ENCODE data around the gene WAC.
"Not testable (repeated sequence)": the region's sequence is repeated elsewhere in the genome, so short reads cannot be mapped to it uniquely, and the experiment has no call there.

The WAC gene

DNA sequence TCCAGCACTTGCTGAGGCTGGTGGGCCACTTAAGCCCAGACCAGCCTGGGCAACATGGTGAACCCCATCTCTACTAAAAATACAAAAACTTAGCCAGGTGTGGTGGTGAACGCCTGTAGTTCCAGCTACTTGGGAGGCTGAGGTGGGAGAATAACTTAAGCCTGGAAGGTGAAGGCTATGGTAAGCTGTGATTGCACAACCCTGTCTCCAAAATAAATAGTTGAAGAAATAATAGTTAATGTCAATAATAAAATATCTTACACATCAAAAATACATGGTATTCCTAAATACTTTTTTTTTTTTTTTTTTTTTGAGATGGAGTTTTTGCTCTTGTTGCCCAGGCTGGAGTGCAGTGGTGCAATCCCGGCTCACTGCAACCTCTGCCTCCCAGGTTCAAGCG is 76.7 kb downstream of the WAC start:
- DNase-seq (ENCODE audit: low read depth in 2 of 2) = not testable (repeated sequence)

DNA sequence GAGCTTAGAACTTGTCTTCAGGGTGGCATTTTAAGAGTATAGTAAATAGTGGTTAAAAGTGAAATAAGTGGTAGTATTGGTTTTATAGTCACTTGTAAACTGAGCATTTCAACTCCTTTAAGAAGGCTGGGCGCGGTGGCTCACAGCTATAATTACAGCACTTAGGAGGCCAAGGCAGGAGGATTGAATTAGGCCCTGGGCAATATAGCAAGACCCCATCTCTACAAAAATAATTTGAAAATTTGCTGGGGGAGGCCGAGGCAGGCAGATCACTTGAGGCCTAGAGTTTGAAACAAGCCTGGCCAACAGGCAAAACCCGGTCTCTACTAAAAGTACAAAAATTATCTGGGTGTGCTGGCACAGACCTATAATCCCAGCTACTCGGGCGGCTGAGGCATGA is 80.0 kb downstream of the WAC start:
- DNase-seq (ENCODE audit: low read depth in 2 of 2) = no peak

DNA sequence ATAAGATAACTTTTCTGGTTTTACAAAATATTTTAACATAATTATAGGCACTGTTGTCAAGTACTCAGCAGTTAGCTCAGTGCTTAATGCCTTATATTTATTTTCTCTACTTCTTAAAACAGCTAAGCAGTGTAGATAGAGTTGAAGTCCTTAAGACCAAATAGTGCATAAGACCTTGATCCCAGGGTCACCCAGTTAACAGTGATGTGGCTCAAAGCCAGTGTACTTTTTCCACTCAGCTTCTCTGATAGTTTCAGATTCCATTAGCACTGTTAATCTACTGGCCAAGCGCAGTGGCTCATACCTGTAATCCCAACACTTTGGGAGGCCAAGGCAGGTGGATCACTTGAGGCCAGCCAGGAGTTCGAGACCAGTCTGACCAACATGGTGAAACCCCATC is 83.6 kb downstream of the WAC start:
- no peak for DNase-seq (ENCODE audit: low read depth in 2 of 2)

DNA sequence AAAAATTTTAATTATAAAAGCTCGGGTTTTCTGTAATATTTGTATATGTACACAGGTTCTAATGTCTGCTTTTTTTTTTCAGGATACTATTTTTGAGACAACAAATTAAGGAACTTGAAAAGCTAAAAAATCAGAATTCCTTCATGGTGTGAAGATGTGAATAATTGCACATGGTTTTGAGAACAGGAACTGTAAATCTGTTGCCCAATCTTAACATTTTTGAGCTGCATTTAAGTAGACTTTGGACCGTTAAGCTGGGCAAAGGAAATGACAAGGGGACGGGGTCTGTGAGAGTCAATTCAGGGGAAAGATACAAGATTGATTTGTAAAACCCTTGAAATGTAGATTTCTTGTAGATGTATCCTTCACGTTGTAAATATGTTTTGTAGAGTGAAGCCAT is 86.5 kb downstream of the WAC start:
- DNase-seq (ENCODE audit: low read depth in 2 of 2) = no peak

DNA sequence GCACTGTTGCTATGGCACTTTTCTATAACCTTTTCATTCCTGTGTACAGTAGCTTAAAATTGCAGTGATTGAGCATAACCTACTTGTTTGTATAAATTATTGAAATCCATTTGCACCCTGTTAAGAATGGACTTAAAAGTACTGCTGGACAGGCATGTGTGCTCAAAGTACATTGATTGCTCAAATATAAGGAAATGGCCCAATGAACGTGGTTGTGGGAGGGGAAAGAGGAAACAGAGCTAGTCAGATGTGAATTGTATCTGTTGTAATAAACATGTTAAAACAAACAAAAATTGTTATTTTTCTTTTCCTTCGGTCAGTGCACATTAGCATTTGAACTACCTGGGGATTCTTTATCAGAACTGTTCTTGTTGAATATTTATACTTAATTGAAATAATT is 87.3 kb downstream of the WAC start:
- no peak for DNase-seq (ENCODE audit: low read depth in 2 of 2)

DNA sequence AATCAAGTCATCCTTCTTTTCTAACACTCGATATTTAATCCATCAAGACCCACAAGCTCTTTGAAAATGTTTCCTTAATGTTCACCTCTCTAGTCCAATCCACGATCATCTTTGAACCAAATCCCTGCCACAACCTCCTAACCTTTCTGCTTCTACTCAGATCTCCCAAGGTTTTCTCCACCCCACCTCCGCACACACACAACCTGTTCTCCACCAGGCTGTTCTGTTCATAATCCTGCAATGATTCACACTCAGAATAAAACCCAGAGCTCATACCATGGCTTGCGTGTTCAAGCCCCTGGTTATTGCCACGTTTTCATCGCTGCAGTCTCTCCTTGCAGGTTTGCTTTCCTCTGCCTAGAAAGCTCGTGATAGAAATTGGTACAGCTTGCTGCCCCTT is 90.6 kb downstream of the WAC start:
- no peak for DNase-seq (ENCODE audit: low read depth in 2 of 2)

DNA sequence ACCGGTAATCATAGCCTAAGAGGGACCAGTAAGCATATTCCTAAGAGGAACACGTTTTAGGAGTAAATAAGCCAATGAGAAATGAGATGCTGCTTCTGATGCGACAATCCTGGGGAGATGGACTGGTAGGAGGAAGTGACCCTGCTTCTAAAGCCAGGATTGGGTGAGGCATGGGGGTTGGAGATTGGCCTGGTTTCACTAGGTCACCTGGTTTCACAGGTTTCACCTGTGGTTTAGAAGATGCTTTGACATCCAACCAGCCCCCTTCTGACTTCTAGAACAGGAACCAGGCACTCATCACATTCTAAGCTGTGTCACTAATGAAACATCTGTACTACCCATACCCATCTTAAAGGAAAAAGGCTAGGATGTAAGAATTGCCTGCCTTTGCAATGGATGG is 91.4 kb downstream of the WAC start:
- no peak for DNase-seq (ENCODE audit: low read depth in 2 of 2)

DNA sequence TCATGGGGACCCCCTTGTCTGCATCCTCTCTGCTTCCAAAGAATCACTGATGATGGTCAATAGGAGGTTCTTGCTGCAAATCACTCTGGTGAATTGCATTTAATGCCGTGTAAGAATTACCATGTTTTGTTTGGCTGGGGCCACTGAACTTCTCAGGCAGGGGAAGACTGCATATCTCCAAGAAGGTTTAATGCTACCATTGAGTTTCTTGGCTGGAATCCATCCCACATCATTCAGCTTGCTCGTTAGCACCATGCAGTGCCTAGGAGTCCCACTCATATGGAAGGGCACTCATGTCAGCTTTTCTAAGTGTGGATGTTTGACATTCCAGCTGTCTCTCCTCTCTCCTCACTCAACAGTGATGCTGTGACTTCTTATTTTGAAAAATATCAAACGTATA is 94.2 kb downstream of the WAC start:
- DNase-seq (ENCODE audit: low read depth in 2 of 2) = no peak

DNA sequence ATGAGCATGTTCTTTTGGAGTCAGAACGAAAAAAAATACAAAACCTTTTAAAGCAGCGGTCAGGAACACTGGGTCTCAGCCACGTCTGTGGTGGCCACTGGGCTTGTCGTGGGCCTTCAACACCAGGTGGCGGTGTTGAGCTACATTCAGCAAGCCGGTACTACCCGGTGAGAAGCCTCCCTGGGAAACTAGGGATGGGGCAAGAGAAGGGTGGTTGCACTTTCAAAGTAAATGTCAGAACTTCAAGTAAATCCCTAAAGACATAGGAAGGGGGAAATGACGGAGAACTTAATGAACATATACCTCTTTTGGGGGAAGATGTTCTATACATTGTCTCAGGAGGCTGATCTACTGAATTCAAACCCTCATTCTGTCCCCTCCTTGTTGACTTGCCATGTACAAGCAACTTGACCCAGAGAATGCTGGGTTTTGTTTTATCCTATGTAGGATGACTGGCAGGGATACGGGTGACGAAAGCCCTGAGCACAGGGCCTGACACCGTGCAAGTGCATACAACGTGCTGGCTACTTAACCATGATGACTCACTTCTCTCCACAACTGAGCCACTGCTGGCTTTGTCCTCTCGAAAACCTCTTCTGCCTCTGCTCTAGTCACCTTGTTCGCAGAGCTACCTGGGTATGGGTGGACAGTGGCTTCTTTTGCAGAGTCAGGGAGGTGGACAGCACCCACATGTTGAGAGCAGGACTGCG is 95.4 kb downstream of the WAC start:
- DNase-seq (ENCODE audit: low read depth in 2 of 2) = peak; percentile 11 to 45

DNA sequence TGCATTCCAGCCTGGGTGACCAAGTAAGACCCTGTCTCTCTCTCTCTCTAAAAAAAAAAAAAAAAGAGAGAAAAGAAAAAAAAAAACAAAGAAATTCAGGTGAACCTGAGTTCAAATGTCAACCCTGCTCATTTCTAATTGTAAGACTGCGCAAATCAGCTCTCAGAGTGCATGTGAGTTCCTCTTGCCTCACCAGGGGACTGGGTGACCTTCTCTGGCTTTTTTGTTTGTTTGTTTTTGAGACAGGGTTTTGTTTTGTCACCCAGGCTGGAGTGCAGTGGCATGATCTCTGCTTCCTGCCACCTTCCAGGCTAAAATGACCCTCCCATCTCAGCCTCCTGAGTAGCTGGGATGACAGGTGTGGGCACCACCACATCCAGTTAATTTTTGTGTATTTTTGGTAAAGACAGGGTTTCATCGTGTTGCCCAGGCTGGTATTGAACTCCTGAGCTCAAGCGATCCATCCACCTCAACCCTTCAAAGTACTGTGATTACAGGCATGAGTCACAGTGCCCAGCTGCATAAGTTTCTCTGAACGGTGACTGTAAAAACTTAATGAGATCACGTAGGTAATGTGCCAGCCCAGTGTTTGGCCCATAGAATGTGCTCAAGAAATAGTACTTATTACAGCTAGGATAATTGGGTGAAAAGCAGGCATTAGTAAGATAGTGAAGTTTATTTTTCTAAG is 99.1 kb downstream of the WAC start:
- DNase-seq (ENCODE audit: low read depth in 2 of 2) = no peak

DNA sequence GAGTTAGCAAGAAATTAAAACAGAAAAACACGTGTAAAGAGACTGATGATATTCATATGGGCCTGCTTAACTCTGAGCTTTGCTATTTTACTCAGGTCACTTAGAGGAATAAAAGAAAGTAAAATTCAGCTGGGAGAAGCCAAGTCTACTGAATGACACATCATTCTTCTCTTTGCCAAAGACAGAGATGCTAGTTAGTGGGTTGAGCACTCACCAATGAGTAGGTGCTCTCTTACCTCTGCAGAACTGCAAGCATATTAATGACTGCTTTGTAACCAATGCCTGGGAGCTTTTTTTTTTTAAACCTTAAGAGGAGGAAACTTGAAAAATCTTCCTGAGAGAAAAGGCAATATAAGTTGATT is 99.6 kb downstream of the WAC start:
- no peak for DNase-seq (ENCODE audit: low read depth in 2 of 2)

DNA sequence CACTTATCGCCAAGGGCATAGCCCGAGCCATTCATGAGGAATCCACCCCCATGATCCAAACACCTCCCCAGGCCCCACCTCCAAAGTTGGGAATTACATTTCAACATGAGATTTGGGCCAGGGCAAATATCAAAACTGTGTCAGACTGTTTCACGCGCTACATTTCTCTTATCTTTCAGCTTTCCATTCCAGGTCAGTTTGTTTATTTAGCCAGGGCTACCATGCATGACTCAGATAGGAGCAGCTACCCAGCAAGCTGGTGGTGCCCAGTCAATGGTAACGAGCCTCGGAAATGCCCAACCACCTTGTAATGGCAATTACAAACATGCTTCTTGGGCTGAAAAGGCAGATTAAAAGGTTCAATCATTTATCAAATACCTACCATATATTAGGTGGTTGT is 100.8 kb downstream of the WAC start:
- no peak for DNase-seq (ENCODE audit: low read depth in 2 of 2)

DNA sequence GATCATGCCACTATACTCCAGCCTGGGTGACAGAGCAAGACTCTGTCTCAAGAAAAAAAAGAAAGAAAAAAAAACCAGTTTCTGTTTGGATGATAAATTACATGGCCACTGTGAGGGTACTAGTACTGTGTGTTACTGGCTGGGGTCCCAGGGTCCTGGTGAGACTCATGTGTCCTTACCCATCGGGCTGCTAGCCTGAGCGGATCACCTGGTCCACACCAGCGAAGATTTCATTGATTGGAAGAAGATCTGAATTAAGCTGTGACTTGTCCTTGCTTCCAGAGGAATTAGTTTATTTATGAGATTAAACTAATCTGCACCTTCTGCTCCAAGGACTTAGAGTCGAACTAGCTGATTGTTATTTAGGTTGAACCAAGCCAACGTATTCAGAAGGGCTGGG is 104.4 kb downstream of the WAC start:
- no peak for DNase-seq (ENCODE audit: low read depth in 2 of 2)

DNA sequence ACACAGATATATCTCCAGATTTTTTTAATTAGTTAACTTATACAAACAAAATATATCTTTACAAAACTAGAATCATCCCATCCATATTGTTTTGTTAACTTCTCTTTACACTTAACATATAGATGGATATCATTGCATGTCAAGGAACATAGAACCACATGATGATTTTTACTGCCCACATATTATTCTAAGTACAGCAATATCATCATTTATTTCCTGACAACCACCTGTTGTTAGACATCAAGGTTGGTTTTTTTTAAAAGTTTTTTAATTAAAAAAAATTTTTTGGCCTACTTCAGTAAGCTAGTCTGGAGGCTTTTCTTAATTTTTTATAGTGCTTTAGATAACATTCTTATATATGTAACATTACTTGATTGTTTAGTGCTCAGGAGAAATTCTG is 105.5 kb downstream of the WAC start:
- no peak for DNase-seq (ENCODE audit: low read depth in 2 of 2)

DNA sequence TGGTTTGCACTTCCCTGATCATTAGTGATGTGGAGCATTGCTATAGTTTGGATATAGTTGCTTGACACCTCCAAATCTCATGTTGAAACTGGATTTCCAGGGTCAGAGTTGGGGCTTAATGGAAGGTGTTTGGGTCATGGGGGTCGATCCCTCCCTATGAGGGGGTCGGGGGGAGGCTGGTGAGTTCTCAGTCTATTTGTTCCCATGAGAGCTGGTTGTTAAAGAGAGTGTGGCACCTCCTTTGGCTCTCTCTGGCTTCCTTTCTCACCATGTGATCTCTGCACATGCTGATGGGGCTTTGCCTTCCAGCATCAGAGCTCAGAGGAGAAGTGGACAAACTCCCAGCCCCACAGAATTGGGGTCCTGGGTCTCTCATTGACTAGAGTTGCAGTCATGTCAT is 107.6 kb downstream of the WAC start:
- no peak for DNase-seq (ENCODE audit: low read depth in 2 of 2)

DNA sequence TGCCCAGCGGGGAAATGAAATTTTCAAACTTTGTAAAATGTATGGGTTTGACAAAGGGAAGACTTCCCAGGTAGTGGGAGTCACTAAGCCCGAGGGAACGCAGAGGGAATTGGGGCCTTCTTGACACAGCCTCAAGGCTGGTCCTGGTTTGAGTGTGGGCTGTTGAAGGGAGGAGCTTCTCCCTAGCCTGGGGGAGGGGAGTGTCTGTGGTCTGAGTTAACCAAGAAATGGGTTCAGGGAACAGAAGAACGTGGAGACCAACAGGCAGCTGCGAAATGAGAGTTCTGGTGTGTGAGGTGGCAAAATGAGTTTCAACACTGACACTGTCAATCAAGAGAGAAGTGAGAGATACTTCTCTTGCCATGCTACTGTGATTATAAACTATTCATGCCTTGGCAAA is 111.7 kb downstream of the WAC start:
- DNase-seq (ENCODE audit: low read depth in 2 of 2) = no peak

DNA sequence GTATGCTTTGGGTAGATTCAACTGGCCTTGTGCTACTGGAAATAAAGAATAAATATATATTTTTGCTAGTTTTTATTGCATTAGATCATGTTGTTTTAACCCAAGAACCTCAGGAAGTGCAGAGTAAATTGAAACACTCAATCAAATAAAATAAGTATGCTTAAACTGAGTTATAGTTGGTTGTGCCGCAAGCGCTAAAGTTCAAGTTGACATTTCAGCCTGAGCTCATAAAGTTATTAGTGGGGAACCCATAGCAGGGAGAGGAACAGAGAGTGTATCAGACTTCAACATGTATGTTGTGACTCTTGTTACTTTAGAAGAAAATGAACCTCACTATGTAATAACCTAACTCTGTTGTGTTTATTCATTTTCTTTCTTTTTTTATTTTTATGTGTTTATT is 119.2 kb downstream of the WAC start:
- no peak for DNase-seq (ENCODE audit: low read depth in 2 of 2)

DNA sequence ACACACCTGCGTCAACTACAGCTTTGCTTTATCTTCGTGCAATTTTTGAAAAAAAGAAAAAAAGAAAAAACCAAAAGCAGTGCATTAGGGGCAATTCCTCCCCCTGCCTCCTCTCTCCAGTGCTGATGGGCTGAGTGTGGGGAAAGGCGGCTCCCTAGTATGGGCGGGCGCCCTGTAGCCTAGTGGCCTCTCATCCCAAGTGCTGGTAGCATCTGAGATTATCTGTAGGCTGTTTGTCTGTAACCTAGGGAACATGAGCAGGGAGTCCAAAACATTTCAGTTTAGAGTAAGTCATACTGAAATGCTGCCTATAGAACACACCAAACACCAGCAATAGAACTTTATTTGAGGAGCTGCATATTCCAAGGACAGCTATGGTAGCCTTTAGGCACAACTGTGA is 119.8 kb downstream of the WAC start:
- DNase-seq (ENCODE audit: low read depth in 2 of 2) = no peak

DNA sequence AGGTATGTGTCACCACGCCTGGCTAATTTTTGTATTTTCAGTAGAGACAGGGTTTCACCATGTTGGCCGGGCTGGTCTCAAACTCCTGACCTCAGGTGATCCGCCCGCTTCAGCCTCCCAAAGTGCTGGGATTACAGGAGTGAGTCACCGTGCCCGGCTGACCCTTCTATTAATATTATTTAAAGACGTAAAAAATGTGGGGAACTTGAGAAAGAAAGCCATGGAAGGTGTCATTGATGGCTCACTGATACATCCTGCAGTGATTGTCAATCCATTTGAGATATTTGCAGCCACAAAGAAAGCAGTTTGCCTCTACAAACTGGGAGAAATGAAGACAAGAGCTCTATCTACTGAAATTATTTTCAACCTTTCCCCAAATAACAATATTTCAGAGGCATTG is 125.9 kb downstream of the WAC start:
- not testable (repeated sequence) for DNase-seq (ENCODE audit: low read depth in 2 of 2)

DNA sequence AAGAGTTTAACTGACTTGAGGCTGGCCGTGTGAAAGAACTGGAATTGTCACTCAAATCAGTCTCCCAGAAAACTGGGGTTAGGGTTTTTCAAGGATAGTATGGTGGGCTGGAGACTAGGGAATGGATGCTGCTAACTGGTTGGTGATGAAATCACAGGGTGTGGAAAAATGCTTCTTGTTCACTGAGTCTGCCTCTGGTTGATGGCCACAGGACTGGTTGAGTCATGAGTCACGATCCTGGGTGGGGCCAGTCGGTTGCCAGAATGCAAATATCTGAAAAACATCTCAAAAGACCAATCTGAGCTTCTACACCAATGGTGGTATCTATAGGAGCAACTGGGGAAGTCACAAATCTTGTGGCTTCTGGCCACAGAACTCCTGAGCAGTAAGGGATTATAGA is 128.1 kb downstream of the WAC start:
- DNase-seq (ENCODE audit: low read depth in 2 of 2) = no peak

DNA sequence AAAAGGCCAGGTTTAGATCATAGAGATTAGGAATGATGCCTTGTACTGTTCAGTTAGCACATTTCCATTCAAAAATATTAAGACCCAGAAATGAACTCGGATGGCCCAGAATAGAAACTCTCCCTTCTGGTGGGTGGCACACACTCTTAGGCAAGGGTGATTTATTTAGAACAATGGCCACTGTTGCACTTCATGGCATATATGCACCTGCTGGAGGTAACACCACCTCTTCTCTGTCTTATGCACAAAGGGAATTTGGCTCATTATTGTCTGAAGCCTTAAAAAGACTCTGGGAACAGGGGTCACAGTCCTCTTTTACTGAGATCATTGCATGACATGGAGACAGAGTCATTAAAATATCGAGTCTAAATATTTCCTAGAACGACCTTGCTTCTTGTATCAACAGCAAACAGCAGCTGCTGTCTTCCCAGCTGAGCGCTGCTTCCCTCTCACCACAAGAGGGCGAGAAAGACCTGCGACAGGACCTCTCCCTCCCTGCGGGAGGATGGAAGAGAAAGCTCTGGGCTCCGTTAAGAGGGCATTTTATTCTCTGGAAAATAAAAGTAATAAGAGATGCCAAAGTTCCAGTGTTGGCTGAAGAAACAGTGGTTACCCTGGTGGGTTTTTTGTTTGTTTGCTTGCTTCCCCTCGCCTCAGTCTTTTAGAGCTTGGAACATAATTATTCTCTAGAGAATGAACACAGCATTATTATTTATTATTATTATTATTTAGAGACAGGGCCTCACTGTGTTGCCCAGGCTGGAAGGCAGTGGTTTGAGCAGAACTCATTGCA is 130.9 kb downstream of the WAC start:
- DNase-seq (ENCODE audit: low read depth in 2 of 2) = peak; percentile 37 to 44

DNA sequence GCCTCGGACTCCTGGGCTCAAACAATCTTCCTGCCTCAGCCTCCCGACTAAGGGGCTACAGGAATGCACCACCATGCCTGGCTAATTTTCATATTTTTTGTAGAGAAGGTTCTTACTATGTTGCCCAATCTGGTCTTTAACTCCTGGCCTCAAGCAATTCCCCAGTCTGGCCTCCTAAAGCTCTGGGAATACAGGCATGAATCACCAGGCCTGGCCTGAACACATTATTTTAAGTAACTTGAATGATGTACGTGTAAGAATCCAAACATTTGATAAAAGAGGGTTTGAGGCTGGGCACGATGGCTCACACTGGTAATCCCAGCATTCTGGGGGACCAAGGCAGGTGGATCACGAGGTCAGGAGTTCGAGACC is 131.4 kb downstream of the WAC start:
- no peak for DNase-seq (ENCODE audit: low read depth in 2 of 2)
